HAP-1 (cell line): ENCODE results near the gene GSAP.

ENCODE experiments used
- DNase-seq, 2 experiments: peaks; one replicate each; pipeline ENCODE4 v3.0.0-alpha.2; 2016 to 2020; ENCODE audit warnings: low spot score in 2 of 2
- H3K27me3 ChIP-seq: fragments of 250-450 bp; sonication (Bioruptor Pico); 2 replicates; pipeline ENCODE4 v1.5.1; 2020; ENCODE audit warnings: low read depth, mild to moderate bottlenecking, moderate library complexity
- H3K36me3 ChIP-seq: fragments of 250-450 bp; sonication (Bioruptor Pico); replicated peaks from 2 replicates; pipeline ENCODE4 v1.5.1; 2020; ENCODE audit warnings: mild to moderate bottlenecking
- H3K4me1 ChIP-seq: fragments of 250-450 bp; sonication (Bioruptor Pico); 2 replicates; pipeline ENCODE4 v1.5.1; 2020; ENCODE audit warnings: mild to moderate bottlenecking
- H3K4me3 ChIP-seq: fragments of 250-450 bp; sonication (Bioruptor Pico); 2 replicates; pipeline ENCODE4 v1.5.1; 2020; ENCODE audit warnings: mild to moderate bottlenecking, moderate library complexity
- H3K9me3 ChIP-seq: fragments of 250-450 bp; sonication (Bioruptor Pico); 2 replicates; pipeline ENCODE4 v1.5.1; 2020; ENCODE audit warnings: mild to moderate bottlenecking, moderate library complexity
- in situ Hi-C: fragments of 300-500 bp; cut with MboI; formaldehyde crosslinking; loops from 3 replicates; pipeline ENCODE4 v1.14.3; 2020; ENCODE audit warnings: low sequenced_read_pairs, inconsistent platforms, mixed read lengths

The GSAP gene

DNA sequence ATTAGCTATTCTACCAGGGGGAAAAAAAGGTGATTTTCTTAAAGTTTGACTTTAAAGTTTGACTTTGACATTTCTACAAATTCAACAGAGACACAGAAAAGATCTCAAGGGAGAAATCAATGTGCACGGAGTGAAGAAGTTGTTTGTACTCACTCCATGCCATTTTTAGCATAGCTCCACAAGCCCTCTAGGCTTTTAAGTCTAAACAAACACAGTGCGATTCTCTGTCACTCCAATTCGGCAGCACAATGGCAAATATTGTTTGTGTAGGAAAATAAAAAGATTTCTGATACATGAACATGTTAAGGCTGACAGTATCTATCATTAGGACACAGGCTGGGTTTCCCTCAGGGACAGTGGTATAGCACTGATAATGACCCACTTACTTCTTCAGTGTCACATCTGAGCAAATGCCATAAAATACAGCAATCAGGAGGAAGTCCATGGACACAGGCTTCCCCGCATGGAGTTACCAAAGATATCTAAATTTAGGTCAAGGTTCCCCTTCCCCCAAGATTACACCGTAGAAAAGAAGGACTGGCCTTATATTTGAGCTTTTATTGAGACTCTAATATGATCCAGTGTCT, 28.0 kb downstream of the GSAP start:
- no peaks in the 10 kb centered on the region for H3K27me3 ChIP-seq
- H3K36me3 ChIP-seq: no peaks in the 10 kb centered on the region
- no peaks in the 10 kb centered on the region for H3K9me3 ChIP-seq
- in situ Hi-C loops: no loop called here
- no peak for DNase-seq
- H3K4me1 ChIP-seq: no peaks in the 10 kb centered on the region
- no peak overlapping the region for H3K4me3 ChIP-seq

DNA sequence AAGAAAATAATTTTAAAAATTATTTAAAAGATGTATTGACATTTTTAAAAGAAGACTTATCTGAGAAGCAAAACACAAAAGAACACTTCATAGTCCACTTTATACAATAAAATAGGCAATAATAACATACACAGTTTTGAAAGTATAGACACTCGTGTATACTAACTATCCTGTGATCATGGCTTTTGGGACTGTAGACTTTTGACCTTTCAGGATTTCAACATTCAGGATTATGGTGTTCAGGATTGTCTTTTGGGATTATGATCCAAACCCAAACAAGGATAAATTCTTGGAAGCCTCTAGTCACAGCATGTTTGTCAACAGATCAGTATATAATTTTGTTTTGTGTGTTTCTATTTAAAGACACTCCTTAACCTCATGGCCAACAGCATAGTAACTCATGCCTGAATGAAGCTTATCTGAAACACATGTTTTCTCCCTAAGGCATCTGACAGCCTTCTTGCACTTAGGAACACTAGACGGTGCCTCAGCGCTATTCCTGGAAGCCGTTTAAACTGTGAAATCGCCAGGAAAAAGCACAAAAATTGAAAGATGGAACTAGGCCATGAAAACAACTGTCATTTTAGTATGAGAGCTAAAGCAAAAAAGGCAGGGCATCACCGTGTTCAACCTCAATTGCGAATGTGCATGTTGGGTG, 29.9 kb downstream of the GSAP start:
- H3K27me3 ChIP-seq: no peaks in the 10 kb centered on the region
- no peaks in the 10 kb centered on the region for H3K9me3 ChIP-seq
- in situ Hi-C loops: no loop called here
- no peak overlapping the region for H3K4me3 ChIP-seq
- H3K36me3 ChIP-seq: no peaks in the 10 kb centered on the region
- DNase-seq: no peak
- H3K4me1 ChIP-seq: no peaks in the 10 kb centered on the region

DNA sequence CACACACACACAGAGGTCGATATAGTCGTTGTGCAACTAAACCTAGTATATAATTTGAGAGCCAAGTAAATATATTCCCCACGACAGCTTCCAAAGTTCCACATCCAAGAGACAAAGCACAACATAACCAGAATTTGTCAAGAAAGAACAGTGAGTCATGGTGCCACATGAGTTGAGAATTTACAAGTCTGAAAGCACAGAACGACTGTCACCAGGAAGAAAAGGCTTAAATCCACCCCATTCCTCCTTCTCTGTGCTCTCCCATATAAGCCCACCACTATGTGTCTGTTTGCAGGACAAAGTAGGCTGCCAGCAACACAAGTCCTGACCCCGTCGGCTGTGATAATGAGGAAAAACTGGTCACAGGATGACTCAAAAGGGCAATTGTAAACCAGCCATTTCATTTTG, 32.8 kb downstream of the GSAP start:
- H3K4me1 ChIP-seq: no peaks in the 10 kb centered on the region
- no peaks in the 10 kb centered on the region for H3K36me3 ChIP-seq
- H3K4me3 ChIP-seq: no peak overlapping the region
- no peaks in the 10 kb centered on the region for H3K9me3 ChIP-seq
- in situ Hi-C loops: no loop called here
- no peaks in the 10 kb centered on the region for H3K27me3 ChIP-seq
- no peak for DNase-seq

DNA sequence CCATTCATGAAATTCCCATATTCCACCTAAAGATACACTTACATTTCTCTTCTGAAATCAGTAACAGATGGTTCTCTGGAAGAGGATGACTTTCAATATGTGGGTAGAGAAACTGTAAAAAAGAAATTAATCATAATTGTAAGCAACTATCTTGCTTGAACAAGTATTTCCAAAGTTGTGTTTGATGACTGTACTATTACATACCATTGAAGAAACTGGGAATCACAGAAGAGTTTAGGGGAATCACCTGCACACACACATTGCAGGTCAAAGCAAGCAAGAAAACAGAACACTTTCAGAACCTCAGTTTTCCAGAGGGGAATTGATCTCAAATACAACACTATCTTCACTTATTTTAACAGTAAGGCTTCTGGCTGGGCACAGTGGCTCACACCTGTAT, 33.6 kb downstream of the GSAP start:
- in situ Hi-C loops: no loop called here
- no peaks in the 10 kb centered on the region for H3K9me3 ChIP-seq
- no peaks in the 10 kb centered on the region for H3K4me1 ChIP-seq
- H3K27me3 ChIP-seq: no peaks in the 10 kb centered on the region
- no peak overlapping the region for H3K4me3 ChIP-seq
- no peak for DNase-seq
- no peaks in the 10 kb centered on the region for H3K36me3 ChIP-seq

DNA sequence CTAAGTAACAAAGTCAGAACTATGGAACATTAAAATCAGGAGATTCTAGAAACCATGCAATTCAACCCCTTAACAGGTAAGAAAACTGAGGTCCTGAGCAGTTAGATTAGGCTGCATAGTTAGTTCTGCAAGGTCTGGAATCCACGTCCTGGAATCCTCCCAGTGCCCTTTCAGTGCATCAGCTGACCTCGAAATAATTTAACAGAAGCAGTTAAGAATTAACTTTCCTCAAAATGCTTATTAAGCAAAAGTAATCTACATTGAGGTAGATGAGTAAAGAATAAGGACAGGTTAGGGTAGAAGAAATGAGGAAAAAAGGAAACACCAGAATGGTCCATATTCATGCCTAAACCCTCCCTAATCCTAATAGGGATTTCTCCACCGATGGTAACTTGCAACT, 37.6 kb downstream of the GSAP start:
- Histone ChIP-seq H3K4me1 (no peaks in the 10 kb centered on the region), H3K9me3 (no peaks in the 10 kb centered on the region), H3K4me3 (no peak overlapping the region), H3K36me3 (no peaks in the 10 kb centered on the region), H3K27me3 (no peaks in the 10 kb centered on the region)
- no peak for DNase-seq
- in situ Hi-C loops: no loop called here

DNA sequence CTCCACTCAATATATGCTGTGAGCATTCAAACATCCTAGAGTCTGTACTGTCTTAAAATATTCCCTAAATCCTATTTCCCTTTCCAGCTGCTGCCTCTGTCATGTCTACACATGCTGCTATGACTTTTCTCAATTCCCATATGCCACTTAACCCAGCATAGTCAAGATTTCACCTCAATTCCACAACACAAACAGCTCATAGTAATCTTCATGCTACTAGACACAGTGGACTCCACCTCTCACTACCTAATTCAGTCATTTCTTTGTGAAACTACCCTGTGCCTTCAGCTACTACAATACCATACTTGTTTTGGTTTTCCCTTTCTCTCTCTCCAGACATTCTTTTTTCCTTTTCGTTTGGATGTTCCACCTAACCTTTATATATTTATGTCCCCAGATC, 45.5 kb downstream of the GSAP start:
- DNase-seq: no peak
- H3K9me3 ChIP-seq: no peaks in the 10 kb centered on the region
- in situ Hi-C loops: no loop called here
- no peaks in the 10 kb centered on the region for H3K27me3 ChIP-seq
- H3K4me1 ChIP-seq: no peaks in the 10 kb centered on the region
- no peak overlapping the region for H3K4me3 ChIP-seq
- no peaks in the 10 kb centered on the region for H3K36me3 ChIP-seq

DNA sequence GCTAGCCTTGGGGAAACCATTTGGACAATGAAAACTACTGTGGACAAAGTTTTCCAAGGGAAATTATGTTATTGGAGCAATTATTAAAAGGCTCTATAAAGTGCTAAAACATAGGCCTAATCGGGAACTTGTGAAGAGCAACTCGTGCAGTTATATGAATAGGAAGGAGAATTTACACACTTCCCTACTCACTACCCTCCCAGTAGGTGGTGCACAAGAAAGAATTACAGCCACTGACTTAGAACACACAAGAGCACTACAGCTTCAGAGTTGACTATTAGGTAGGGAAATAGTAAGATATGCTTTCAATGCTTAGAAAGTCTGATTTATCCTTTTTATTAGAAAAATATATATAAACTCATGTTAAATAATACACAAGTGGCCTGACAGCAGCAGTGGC, 47.2 kb downstream of the GSAP start:
- no peak for DNase-seq
- Histone ChIP-seq H3K9me3 (no peaks in the 10 kb centered on the region), H3K27me3 (no peaks in the 10 kb centered on the region), H3K4me3 (no peak overlapping the region), H3K36me3 (no peaks in the 10 kb centered on the region), H3K4me1 (no peaks in the 10 kb centered on the region)
- in situ Hi-C loops: no loop called here

DNA sequence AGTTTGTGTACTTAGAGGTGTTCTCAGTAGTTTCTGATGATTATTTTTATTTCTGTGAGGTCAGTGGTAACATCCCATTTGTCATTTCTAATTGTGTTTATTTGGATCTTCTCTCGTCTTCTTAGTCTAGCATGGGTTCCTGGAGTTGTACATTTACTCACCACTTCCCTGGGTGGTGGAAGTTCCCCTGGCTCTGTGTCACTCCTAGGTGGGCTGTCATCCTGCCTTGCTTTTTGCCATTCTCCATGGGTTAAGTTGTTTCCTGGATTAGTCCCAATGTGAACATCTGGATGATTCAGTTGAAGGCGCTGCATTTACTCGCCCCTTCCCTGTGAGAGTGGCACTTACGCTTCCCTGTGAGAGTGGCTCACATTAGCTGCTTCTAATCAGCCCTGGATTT, 48.2 kb downstream of the GSAP start:
- H3K4me1 ChIP-seq: no peaks in the 10 kb centered on the region
- H3K36me3 ChIP-seq: no peaks in the 10 kb centered on the region
- no peaks in the 10 kb centered on the region for H3K9me3 ChIP-seq
- DNase-seq: no peak
- no peak overlapping the region for H3K4me3 ChIP-seq
- no peaks in the 10 kb centered on the region for H3K27me3 ChIP-seq
- in situ Hi-C loops: no loop called here

DNA sequence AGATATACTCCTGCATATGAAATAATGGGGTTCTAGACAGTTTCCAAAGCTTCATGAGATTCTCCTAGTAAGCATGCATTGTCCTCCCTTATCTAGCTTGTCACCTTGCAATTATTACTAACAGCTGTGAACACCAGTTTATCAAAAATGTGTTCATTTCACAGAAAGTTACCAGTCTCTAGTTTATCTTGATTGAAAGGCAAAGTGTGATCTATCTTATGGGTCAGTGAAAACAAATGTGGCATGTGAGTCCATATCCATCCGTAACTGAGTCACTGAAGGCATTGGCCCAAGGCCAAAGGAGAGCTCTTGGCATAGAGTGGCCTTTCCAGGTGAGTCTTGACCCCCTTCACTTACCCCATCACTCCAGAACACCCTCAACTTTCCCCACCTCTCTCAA, 53.2 kb downstream of the GSAP start:
- Histone ChIP-seq H3K9me3 (no peaks in the 10 kb centered on the region), H3K4me3 (no peak overlapping the region), H3K36me3 (no peaks in the 10 kb centered on the region), H3K27me3 (0 out of 2 replicates have a peak, but pooled peaks cover 3% of the 10 kb centered on the region), H3K4me1 (no peaks in the 10 kb centered on the region)
- no peak for DNase-seq
- in situ Hi-C loops: no loop called here

DNA sequence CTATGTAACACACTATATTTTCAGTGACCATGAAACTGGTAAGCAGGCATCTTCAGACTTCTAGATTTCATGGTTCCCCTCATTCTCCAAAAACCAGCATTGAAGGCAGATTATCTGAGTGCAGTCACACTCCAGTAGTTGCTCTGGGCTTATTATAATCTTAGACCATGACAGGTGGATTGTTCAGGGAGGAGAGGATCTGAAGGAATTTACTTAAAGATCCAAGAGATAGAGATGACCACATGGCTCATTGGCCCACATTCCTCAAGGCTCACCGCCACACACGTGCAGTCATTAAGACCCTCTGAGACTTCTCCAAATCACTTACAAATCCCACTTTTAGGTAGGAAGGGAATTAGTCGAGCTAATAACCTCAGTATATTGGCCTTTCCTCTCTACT, 55.2 kb downstream of the GSAP start:
- no peak overlapping the region for H3K4me3 ChIP-seq
- 0 out of 2 replicates have a peak, but pooled peaks cover 3% of the 10 kb centered on the region for H3K27me3 ChIP-seq

DNA sequence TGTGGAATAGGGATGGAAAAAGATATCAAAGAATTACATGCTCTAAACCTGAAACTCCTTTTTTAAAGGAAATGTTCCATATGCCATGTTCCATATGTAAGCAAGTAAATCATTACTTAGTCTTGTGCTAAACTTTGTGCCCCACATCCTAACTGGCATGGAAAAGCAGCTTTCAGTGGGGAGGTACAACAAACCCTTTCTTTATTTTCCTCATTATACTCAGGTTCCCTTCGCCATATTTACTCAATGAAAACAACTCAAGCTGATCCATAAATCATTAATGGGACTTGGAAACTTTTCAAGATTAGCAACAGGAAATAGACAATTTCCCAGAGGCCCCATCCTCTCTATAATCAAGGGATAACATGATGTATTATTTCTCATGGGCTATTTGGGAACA, 56.0 kb downstream of the GSAP start:
- in situ Hi-C loops: no loop called here
- Histone ChIP-seq H3K4me1 (no peaks in the 10 kb centered on the region), H3K27me3 (0 out of 2 replicates have a peak, but pooled peaks cover 3% of the 10 kb centered on the region), H3K36me3 (no peaks in the 10 kb centered on the region), H3K4me3 (no peak overlapping the region), H3K9me3 (no peaks in the 10 kb centered on the region)
- DNase-seq: no peak

More for the DNA sequence above, 55.2 kb downstream of the GSAP start:
- H3K36me3 ChIP-seq: no peaks in the 10 kb centered on the region
- DNase-seq: no peak
- no peaks in the 10 kb centered on the region for H3K9me3 ChIP-seq
- in situ Hi-C loops: no loop called here
- H3K4me1 ChIP-seq: no peaks in the 10 kb centered on the region

DNA sequence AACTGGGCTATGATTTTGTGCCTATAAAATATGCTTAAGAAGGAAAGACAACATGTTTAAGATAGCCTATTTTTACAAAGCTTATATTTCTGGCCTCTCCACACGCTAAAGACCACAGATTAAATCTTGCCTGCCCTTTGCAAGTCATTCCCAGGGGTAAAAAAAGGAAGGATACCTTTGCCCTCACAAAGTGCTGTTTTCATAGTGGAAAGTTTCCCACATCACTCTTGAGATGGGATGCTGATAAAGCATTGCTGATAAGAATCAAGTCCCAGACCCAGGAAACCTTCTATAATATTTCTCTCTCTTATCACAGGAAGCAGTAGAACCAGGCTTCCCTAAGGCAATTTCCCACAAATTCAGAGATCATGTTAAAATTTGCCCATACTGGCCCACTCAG, 56.5 kb downstream of the GSAP start:
- H3K4me3 ChIP-seq: no peak overlapping the region
- H3K27me3 ChIP-seq: 0 out of 2 replicates have a peak, but pooled peaks cover 3% of the 10 kb centered on the region
- no peaks in the 10 kb centered on the region for H3K9me3 ChIP-seq
- in situ Hi-C loops: no loop called here
- H3K4me1 ChIP-seq: no peaks in the 10 kb centered on the region
- no peak for DNase-seq
- H3K36me3 ChIP-seq: no peaks in the 10 kb centered on the region

DNA sequence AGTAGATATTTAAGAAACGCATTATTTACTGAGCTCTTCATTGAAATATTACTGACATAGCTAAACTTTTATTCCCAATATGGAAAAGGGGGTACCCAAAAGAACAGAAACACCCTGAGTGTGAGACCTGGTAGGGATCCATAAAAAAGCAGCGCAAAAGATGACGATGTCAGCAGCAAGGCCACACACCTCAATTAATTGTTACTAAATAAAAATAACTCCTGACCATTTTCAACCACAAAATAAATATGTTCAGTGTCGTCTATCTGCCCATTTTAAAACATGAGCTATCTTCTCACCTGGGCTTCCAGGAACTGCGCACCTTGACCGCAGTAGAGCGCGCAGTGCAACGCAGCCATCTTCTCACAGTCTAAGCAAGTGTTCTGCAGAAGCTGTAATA, 61.2 kb downstream of the GSAP start:
- in situ Hi-C loops: no loop called here
- Histone ChIP-seq H3K27me3 (no peaks in the 10 kb centered on the region), H3K4me3 (no peak overlapping the region), H3K9me3 (no peaks in the 10 kb centered on the region), H3K4me1 (no peaks in the 10 kb centered on the region), H3K36me3 (no peaks in the 10 kb centered on the region)
- DNase-seq: no peak

DNA sequence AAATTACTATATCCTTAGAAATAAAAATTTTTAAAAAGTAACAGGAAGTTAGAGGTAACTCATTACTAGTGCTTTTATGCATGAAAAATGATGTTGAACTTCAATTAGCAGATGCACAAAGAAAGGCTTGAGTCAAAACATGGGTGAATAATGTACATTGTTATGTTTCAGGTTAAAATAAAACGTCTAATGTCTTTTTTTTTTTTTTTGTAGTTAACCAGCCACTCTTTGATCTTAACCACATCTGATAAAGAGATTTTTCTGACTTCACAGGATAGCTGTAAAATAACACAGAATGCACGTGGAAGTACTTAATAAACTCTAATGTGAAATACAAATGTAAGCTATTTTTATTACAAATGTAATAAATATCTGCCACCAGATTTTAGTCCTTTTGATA, 61.7 kb downstream of the GSAP start:
- no peak for DNase-seq
- in situ Hi-C loops: no loop called here

DNA sequence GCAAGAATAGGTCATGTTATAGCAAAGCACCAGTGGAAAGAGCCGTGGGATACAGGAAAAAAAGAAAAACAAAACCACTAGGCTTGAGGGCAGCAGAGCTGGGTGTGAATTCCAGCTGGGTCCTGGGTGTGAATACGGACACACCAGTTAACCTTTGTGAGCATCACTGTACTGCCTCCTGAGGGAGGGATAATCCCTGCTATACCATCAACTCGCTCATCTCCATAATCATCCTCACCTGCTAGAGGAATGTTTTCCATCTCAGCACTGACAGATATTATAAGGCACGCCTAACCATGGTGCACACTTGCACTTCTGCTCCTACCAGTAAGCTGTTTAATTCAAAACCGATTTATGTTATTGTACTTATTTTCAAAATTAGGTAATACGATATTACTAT, 62.2 kb downstream of the GSAP start:
- H3K27me3 ChIP-seq: no peaks in the 10 kb centered on the region
- H3K36me3 ChIP-seq: no peaks in the 10 kb centered on the region
- in situ Hi-C loops: no loop called here

More for the DNA sequence above, 61.7 kb downstream of the GSAP start:
- no peaks in the 10 kb centered on the region for H3K27me3 ChIP-seq
- no peak overlapping the region for H3K4me3 ChIP-seq
- no peaks in the 10 kb centered on the region for H3K36me3 ChIP-seq
- no peaks in the 10 kb centered on the region for H3K9me3 ChIP-seq
- no peaks in the 10 kb centered on the region for H3K4me1 ChIP-seq

More for the DNA sequence above, 62.2 kb downstream of the GSAP start:
- H3K9me3 ChIP-seq: no peaks in the 10 kb centered on the region
- no peak overlapping the region for H3K4me3 ChIP-seq
- DNase-seq: no peak
- H3K4me1 ChIP-seq: no peaks in the 10 kb centered on the region
